WTC11 (cell line): ENCODE data around the gene DNAI7. TPM values are rescaled to one million over a fixed set of nuclear protein-coding genes. Genes with fewer than 3 reads are reported as not detected.
A peak's percentile ranks its signal among the peaks of the same experiment; 100 is the strongest.

Experiments
- ATAC-seq: fragments of 200-7000 bp; cut with Tn5 transposase; 2 replicates; pipeline ENCODE4 v1.10.0; 2021; ENCODE audit warnings: mild to moderate bottlenecking, moderate library complexity
- CTCF ChIA-PET: fragments of 300-600 bp; sonication (Branson Sonifier 250); formaldehyde crosslinking; loops from one replicate; lab custom pipeline; 2021; ENCODE audit warnings: antibody characterized with exemption; lab: Charles Lee
- POLR2A ChIA-PET: fragments of 350-600 bp; sonication (Branson Sonifier 250); formaldehyde crosslinking; loops from one replicate; lab custom pipeline; 2021; ENCODE audit warnings: antibody characterized with exemption; lab: Charles Lee
- DNase-seq: peaks from one replicate; pipeline ENCODE4 v3.0.0; 2021; ENCODE audit warnings: low spot score
- H3K27ac Mint-ChIP-seq: 2 replicates; pipeline ENCODE4 v1.8.0; 2021; ENCODE audit warnings: mixed read lengths
- H3K27me3 Mint-ChIP-seq: 2 replicates; pipeline ENCODE4 v1.8.0; 2021; ENCODE audit warnings: low read depth, mild to moderate bottlenecking, moderate library complexity, mixed read lengths
- H3K36me3 Mint-ChIP-seq: 2 replicates; pipeline ENCODE4 v1.8.0; 2021; ENCODE audit warnings: mixed read lengths
- H3K4me1 Mint-ChIP-seq: 2 replicates; pipeline ENCODE4 v1.8.0; 2022; ENCODE audit warnings: mixed read lengths
- H3K4me3 Mint-ChIP-seq: 2 replicates; pipeline ENCODE4 v1.8.0; 2021; ENCODE audit warnings: mild to moderate bottlenecking, moderate library complexity, mixed read lengths
- H3K9me3 Mint-ChIP-seq: 2 replicates; pipeline ENCODE4 v1.8.0; 2021; ENCODE audit warnings: mixed read lengths
- CBFB ChIP-seq: sonication (generic); formaldehyde crosslinking; IDR thresholded peaks from 2 replicates; pipeline ENCODE4 v1.8.1; 2022; ENCODE audit warnings: mild to moderate bottlenecking, low read depth, missing genetic modification reagents
- CREB1 ChIP-seq: sonication (generic); formaldehyde crosslinking; IDR thresholded peaks from 2 replicates; pipeline ENCODE4 v1.8.0; 2023; ENCODE audit warnings: mild to moderate bottlenecking, missing genetic modification reagents
- CREM ChIP-seq: sonication (generic); formaldehyde crosslinking; IDR thresholded peaks from 2 replicates; pipeline ENCODE4 v1.8.1; 2022; ENCODE audit warnings: mild to moderate bottlenecking, missing genetic modification reagents, moderate library complexity
- ESRRA ChIP-seq: sonication (generic); formaldehyde crosslinking; IDR thresholded peaks from 2 replicates; pipeline ENCODE4 v1.8.1; 2022; ENCODE audit warnings: mild to moderate bottlenecking, missing genetic modification reagents, borderline replicate concordance
- ETV6 ChIP-seq: sonication (generic); formaldehyde crosslinking; IDR thresholded peaks from 2 replicates; pipeline ENCODE4 v1.8.1; 2022; ENCODE audit warnings: mild to moderate bottlenecking, missing genetic modification reagents
- GTF2I ChIP-seq: fragments of 250-450 bp; sonication (Bioruptor Pico); conservative IDR thresholded peaks from 2 replicates; pipeline ENCODE4 v1.4.0; 2021; ENCODE audit warnings: mild to moderate bottlenecking
- MYBL2 ChIP-seq: sonication (generic); formaldehyde crosslinking; IDR thresholded peaks from 2 replicates; pipeline ENCODE4 v1.8.1; 2023; ENCODE audit warnings: mild to moderate bottlenecking, moderate library complexity, missing genetic modification reagents
- NFATC4 ChIP-seq: fragments of 250-450 bp; sonication (Bioruptor Pico); IDR thresholded peaks from 2 replicates; pipeline ENCODE4 v1.9.0; 2021; ENCODE audit warnings: mild to moderate bottlenecking
- NFYB ChIP-seq: sonication (generic); formaldehyde crosslinking; conservative IDR thresholded peaks from 2 replicates; pipeline ENCODE4 v1.8.0; 2022; ENCODE audit warnings: low read depth, missing genetic modification reagents
- NR2C2 ChIP-seq: sonication (generic); formaldehyde crosslinking; IDR thresholded peaks from 2 replicates; pipeline ENCODE4 v1.8.0; 2022; ENCODE audit warnings: mild to moderate bottlenecking, missing genetic modification reagents
- NR3C1 ChIP-seq: sonication (generic); formaldehyde crosslinking; conservative IDR thresholded peaks from 2 replicates; pipeline ENCODE4 v1.8.1; 2023; ENCODE audit warnings: low read depth, mild to moderate bottlenecking, missing genetic modification reagents
- RELA ChIP-seq: sonication (generic); formaldehyde crosslinking; IDR thresholded peaks from 2 replicates; pipeline ENCODE4 v1.8.1; 2022; ENCODE audit warnings: missing genetic modification reagents, mild to moderate bottlenecking, borderline replicate concordance
- RORB ChIP-seq: fragments of 250-450 bp; sonication (Bioruptor Pico); IDR thresholded peaks from 2 replicates; pipeline ENCODE4 v1.9.0; 2021; ENCODE audit warnings: mild to moderate bottlenecking
- SMAD4 ChIP-seq: sonication (generic); formaldehyde crosslinking; IDR thresholded peaks from 2 replicates; pipeline ENCODE4 v1.8.0; 2022; ENCODE audit warnings: mild to moderate bottlenecking, missing genetic modification reagents
- ZNF219 ChIP-seq: sonication (generic); formaldehyde crosslinking; IDR thresholded peaks from 2 replicates; pipeline ENCODE4 v1.8.0; 2023; ENCODE audit warnings: missing genetic modification reagents, mild to moderate bottlenecking, borderline replicate concordance
- ZNF317 ChIP-seq: sonication (generic); formaldehyde crosslinking; IDR thresholded peaks from 2 replicates; pipeline ENCODE4 v1.8.1; 2023; ENCODE audit warnings: low read depth, mild to moderate bottlenecking, moderate library complexity, missing genetic modification reagents, borderline replicate concordance
- total RNA-seq: library from RNA; stranded (reverse); gene quantifications from 3 replicates; pipeline ENCODE4 v1.2.3, GENCODE V29; 2021
- TF ChIP-seq, protein P1 (sequence below): sonication (generic); formaldehyde crosslinking; IDR thresholded peaks from 2 replicates; pipeline ENCODE4 v1.8.1; 2023; ENCODE audit warnings: mild to moderate bottlenecking, missing genetic modification reagents, borderline replicate concordance
- TF ChIP-seq, protein P2 (sequence below): fragments of 250-450 bp; sonication (Bioruptor Pico); IDR thresholded peaks from 2 replicates; pipeline ENCODE4 v1.9.0; 2021; ENCODE audit warnings: moderate library complexity, mild to moderate bottlenecking, inconsistent platforms, borderline replicate concordance
- TF ChIP-seq, protein P3 (sequence below): sonication (generic); formaldehyde crosslinking; IDR thresholded peaks from 2 replicates; pipeline ENCODE4 v1.8.1; 2023; ENCODE audit warnings: mild to moderate bottlenecking, moderate library complexity, missing genetic modification reagents
- TF ChIP-seq, protein P4 (sequence below): sonication (generic); formaldehyde crosslinking; IDR thresholded peaks from 2 replicates; pipeline ENCODE4 v1.8.0; 2022; ENCODE audit warnings: mild to moderate bottlenecking, missing genetic modification reagents
- TF ChIP-seq, protein P5 (sequence below): fragments of 250-450 bp; sonication (Bioruptor Pico); IDR thresholded peaks from 2 replicates; pipeline ENCODE4 v1.9.0; 2021; ENCODE audit warnings: mild to moderate bottlenecking

Gene DNAI7
- total RNA-seq, 1 experiment from 2014 or later: not detected

DNA sequence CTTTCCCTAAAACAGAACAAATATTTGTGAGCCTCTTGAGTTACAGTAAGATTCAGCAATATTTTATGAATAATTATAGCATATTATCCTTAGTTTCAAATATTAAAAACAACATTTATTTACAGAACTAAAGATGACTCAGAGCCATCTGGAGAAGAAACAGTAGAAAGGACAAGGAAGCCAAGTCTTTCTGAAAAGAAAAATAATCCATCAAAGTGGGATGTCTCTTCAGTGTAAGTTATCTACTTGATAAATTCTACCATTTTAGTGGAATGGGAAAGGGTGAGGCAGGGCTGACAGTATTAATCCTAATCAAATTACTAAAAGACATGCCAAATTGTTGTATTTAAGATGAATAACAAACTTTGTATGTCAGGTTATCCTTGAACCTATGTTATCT, 88.1 kb downstream of the DNAI7 start:
- DNase-seq (no peak), ATAC-seq (no peak)
- TF ChIP-seq ETV6: no peak
- no peak for TF ChIP-seq RORB (CRISPR knock-in tag)
- no peak for TF ChIP-seq MYBL2 (CRISPR knock-in tag)
- TF ChIP-seq, protein P1, sequence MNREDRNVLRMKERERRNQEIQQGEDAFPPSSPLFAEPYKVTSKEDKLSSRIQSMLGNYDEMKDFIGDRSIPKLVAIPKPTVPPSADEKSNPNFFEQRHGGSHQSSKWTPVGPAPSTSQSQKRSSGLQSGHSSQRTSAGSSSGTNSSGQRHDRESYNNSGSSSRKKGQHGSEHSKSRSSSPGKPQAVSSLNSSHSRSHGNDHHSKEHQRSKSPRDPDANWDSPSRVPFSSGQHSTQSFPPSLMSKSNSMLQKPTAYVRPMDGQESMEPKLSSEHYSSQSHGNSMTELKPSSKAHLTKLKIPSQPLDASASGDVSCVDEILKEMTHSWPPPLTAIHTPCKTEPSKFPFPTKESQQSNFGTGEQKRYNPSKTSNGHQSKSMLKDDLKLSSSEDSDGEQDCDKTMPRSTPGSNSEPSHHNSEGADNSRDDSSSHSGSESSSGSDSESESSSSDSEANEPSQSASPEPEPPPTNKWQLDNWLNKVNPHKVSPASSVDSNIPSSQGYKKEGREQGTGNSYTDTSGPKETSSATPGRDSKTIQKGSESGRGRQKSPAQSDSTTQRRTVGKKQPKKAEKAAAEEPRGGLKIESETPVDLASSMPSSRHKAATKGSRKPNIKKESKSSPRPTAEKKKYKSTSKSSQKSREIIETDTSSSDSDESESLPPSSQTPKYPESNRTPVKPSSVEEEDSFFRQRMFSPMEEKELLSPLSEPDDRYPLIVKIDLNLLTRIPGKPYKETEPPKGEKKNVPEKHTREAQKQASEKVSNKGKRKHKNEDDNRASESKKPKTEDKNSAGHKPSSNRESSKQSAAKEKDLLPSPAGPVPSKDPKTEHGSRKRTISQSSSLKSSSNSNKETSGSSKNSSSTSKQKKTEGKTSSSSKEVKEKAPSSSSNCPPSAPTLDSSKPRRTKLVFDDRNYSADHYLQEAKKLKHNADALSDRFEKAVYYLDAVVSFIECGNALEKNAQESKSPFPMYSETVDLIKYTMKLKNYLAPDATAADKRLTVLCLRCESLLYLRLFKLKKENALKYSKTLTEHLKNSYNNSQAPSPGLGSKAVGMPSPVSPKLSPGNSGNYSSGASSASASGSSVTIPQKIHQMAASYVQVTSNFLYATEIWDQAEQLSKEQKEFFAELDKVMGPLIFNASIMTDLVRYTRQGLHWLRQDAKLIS: no peak
- Mint-ChIP-seq H3K27ac (no peak overlapping the region), H3K4me3 (no peak overlapping the region), H3K27me3 (no peaks in the 10 kb centered on the region), H3K36me3 (no peaks in the 10 kb centered on the region), H3K4me1 (no peaks in the 10 kb centered on the region), H3K9me3 (0 out of 2 replicates have a peak, but pooled peaks cover 4% of the 10 kb centered on the region)
- ChIA-PET CTCF (no interaction called here), POLR2A (no interaction called here)

DNA sequence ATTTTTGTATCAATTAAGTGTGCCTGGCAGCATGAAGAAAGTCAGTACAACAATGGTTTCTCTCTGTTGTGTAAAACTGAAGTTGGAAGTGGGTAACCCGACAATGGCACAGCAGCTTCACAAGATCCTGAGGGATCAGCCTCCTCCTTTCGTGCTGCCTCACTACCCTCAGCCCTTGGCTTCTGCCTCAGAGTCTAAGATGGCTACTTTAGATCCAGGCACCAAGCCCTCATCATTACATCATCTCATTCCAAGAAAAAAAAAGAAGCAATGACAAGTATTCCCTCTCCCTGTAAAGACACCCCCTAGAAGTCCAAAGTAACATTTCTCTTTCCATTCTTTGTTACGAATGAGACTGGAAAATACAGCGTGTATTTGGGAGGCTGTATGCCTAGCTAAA, 92.6 kb downstream of the DNAI7 start:
- Mint-ChIP-seq H3K4me1 (no peaks in the 10 kb centered on the region), H3K4me3 (no peak overlapping the region)
- ATAC-seq: peak; percentile 73
- TF ChIP-seq CREM: no peak
- TF ChIP-seq NR3C1: no peak
- TF ChIP-seq NR2C2 (CRISPR knock-in tag): no peak
- TF ChIP-seq, protein P2, sequence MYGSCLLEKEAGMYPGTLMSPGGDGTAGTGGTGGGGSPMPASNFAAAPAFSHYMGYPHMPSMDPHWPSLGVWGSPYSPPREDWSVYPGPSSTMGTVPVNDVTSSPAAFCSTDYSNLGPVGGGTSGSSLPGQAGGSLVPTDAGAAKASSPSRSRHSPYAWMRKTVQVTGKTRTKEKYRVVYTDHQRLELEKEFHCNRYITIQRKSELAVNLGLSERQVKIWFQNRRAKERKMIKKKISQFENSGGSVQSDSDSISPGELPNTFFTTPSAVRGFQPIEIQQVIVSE (CRISPR knock-in tag): no peak
- TF ChIP-seq, all 79 proteins: peak for 0
- no peaks in the 10 kb centered on the region for H3K36me3 Mint-ChIP-seq
- H3K9me3 Mint-ChIP-seq: no peaks in the 10 kb centered on the region
- no peak for DNase-seq
- CTCF ChIA-PET: no interaction called here
- H3K27me3 Mint-ChIP-seq: no peaks in the 10 kb centered on the region
- POLR2A ChIA-PET: no interaction called here
- no peak overlapping the region for H3K27ac Mint-ChIP-seq

DNA sequence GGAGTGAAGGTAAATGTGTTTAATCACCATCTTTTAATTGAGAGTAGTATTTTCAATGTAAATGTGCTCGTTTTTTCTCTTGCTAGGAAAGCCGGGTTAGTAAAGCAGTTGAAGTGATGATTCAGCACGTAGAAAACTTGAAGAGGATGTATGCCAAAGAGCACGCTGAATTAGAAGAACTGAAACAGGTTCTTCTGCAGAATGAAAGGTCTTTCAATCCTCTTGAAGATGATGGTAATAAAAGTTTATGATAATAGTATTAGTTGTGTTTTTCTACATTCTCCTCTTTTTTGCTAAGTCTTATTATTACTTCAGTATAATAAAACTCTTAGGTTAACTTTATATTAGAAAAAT, 93.9 kb downstream of the DNAI7 start:
- CTCF ChIA-PET: interaction anchor here (0.7 kb wide), 1 partner anchor 519 kb away, joined by 3 read pairs; no protein-coding TSS in a partner anchor
- H3K27me3 Mint-ChIP-seq: no peaks in the 10 kb centered on the region
- H3K4me1 Mint-ChIP-seq: no peaks in the 10 kb centered on the region

More for the DNA sequence above, 93.9 kb downstream of the DNAI7 start:
- no peak overlapping the region for H3K27ac Mint-ChIP-seq
- POLR2A ChIA-PET: no interaction called here
- H3K36me3 Mint-ChIP-seq: no peaks in the 10 kb centered on the region
- no peak overlapping the region for H3K4me3 Mint-ChIP-seq
- TF ChIP-seq NFATC4: no peak
- no peak for TF ChIP-seq NR2C2 (CRISPR knock-in tag)
- no peak for TF ChIP-seq ZNF219 (CRISPR knock-in tag)
- no peak for TF ChIP-seq CBFB (CRISPR knock-in tag)
- TF ChIP-seq, protein P3, sequence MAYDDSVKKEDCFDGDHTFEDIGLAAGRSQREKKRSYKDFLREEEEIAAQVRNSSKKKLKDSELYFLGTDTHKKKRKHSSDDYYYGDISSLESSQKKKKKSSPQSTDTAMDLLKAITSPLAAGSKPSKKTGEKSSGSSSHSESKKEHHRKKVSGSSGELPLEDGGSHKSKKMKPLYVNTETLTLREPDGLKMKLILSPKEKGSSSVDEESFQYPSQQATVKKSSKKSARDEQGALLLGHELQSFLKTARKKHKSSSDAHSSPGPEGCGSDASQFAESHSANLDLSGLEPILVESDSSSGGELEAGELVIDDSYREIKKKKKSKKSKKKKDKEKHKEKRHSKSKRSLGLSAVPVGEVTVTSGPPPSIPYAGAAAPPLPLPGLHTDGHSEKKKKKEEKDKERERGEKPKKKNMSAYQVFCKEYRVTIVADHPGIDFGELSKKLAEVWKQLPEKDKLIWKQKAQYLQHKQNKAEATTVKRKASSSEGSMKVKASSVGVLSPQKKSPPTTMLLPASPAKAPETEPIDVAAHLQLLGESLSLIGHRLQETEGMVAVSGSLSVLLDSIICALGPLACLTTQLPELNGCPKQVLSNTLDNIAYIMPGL (CRISPR knock-in tag): no peak
- TF ChIP-seq SMAD4: no peak
- TF ChIP-seq CREB1 (CRISPR knock-in tag): no peak
- TF ChIP-seq ESRRA (CRISPR knock-in tag): no peak
- no peak for TF ChIP-seq RELA (CRISPR knock-in tag)
- no peak for TF ChIP-seq GTF2I (CRISPR knock-in tag)
- TF ChIP-seq, protein P4, sequence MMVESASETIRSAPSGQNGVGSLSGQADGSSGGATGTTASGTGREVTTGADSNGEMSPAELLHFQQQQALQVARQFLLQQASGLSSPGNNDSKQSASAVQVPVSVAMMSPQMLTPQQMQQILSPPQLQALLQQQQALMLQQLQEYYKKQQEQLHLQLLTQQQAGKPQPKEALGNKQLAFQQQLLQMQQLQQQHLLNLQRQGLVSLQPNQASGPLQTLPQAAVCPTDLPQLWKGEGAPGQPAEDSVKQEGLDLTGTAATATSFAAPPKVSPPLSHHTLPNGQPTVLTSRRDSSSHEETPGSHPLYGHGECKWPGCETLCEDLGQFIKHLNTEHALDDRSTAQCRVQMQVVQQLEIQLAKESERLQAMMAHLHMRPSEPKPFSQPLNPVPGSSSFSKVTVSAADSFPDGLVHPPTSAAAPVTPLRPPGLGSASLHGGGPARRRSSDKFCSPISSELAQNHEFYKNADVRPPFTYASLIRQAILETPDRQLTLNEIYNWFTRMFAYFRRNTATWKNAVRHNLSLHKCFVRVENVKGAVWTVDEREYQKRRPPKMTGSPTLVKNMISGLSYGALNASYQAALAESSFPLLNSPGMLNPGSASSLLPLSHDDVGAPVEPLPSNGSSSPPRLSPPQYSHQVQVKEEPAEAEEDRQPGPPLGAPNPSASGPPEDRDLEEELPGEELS (CRISPR knock-in tag): no peak
- TF ChIP-seq NFYB: no peak
- no peak for TF ChIP-seq ZNF317 (CRISPR knock-in tag)
- TF ChIP-seq, protein P5, sequence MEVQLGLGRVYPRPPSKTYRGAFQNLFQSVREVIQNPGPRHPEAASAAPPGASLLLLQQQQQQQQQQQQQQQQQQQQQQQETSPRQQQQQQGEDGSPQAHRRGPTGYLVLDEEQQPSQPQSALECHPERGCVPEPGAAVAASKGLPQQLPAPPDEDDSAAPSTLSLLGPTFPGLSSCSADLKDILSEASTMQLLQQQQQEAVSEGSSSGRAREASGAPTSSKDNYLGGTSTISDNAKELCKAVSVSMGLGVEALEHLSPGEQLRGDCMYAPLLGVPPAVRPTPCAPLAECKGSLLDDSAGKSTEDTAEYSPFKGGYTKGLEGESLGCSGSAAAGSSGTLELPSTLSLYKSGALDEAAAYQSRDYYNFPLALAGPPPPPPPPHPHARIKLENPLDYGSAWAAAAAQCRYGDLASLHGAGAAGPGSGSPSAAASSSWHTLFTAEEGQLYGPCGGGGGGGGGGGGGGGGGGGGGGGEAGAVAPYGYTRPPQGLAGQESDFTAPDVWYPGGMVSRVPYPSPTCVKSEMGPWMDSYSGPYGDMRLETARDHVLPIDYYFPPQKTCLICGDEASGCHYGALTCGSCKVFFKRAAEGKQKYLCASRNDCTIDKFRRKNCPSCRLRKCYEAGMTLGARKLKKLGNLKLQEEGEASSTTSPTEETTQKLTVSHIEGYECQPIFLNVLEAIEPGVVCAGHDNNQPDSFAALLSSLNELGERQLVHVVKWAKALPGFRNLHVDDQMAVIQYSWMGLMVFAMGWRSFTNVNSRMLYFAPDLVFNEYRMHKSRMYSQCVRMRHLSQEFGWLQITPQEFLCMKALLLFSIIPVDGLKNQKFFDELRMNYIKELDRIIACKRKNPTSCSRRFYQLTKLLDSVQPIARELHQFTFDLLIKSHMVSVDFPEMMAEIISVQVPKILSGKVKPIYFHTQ: no peak
- TF ChIP-seq, all 79 proteins: peak for 0
- H3K9me3 Mint-ChIP-seq: no peaks in the 10 kb centered on the region
- ATAC-seq (no peak), DNase-seq (no peak)
